Activated effector memory CD4-positive, alpha-beta T cell treated with anti-CD3 and anti-CD28 coated beads, Interleukin-2, amount 50 U/mL, for 16 hours (primary cell): Measurements from ENCODE around the gene COL23A1.

Experiments used
- DNase-seq: peaks from one replicate; pipeline ENCODE4 v3.0.0-alpha.2; 2020

COL23A1 gene

GRCh38 chr5:178387061-178387855 is 202.9 kb downstream of the COL23A1 start:
- peak; percentile 28 for DNase-seq

- peak; percentile 54 for DNase-seq
These were observed 203.8 kb downstream of the COL23A1 start for GRCh38 chr5:178386336-178386931.

GRCh38 chr5:178385496-178385890 is 204.7 kb downstream of the COL23A1 start:
- no peak for DNase-seq

DNA sequence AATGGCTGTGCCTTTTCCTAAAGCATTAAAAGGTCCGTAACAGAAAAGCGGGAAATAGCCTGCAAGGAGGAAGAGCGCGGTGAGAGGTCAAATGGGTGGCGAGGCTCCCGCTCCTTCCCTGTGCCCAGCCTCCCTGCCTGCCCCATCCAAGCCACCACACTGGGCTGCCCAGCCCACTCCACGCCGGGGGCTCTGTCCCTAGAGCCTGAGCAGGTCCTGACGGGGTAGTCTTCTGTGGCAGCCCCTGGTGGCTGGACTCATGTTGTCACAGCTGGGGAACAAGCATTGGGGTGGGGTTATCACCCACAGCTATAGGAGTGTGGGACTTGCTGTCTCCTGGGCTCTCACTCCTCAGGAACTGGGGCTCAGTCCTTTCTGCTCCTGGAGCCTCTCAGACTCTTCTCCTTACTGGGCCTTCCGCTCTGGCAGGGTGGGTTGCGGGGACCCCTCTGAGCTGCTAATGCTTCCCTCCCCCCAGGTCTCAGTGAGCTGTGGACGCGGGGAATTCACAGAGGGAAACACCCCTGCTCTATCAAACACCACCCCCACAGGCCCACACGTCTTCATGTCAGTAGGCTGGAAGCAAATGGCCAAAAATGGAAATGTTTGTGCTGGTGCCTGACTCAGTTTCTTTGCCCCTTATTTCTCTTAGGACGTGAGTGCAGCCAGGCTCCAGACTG is 205.2 kb downstream of the COL23A1 start:
- DNase-seq = no peak

GRCh38 chr5:178383919-178384815 is 206.0 kb downstream of the COL23A1 start:
- DNase-seq = no peak

GRCh38 chr5:178383301-178383918 is 206.8 kb downstream of the COL23A1 start:
- no peak for DNase-seq

GRCh38 chr5:178382754-178383164 is 207.4 kb downstream of the COL23A1 start:
- DNase-seq = no peak

DNA sequence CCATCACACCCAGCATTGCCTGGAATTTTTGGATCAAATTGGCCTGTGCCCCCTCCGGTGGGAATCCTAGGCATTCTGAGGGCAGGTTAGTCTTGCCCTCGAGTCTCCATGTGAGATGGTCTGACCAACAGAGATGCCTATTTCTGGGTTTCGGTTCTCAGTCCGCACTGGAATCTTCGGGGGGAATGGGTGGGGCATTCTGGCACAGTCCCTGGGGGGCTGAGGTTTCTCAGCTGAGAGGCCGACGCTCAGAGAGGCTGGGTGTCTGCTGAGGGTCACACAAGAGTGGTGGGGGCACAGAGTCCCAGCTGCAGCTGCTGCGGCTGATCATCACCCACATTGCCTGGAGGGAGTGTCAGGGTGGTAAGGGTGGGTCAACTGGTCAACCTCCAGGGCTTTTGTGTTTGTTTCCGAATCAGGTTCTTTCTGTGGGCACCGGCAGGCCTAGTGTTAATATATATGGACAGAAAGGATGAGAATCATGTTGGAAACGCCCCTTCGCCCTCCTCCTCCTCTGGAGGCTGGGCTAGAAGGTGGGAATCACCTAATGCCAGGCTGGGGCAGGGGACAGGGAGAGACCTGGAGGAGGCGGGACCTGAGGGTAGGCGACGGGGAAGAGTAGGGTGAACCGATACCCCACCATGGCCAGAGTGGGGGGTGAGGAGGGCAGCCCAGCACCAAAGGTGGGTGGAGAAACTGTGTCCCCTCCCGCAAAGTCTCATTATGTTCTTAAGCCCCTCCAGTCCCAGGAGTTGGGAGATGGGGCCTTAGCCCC is 208.1 kb downstream of the COL23A1 start:
- DNase-seq = no peak

- no peak for DNase-seq
These were observed 209.0 kb downstream of the COL23A1 start for GRCh38 chr5:178381206-178381605.

- DNase-seq = no peak
These were observed 209.6 kb downstream of the COL23A1 start for GRCh38 chr5:178380541-178381074.

DNA sequence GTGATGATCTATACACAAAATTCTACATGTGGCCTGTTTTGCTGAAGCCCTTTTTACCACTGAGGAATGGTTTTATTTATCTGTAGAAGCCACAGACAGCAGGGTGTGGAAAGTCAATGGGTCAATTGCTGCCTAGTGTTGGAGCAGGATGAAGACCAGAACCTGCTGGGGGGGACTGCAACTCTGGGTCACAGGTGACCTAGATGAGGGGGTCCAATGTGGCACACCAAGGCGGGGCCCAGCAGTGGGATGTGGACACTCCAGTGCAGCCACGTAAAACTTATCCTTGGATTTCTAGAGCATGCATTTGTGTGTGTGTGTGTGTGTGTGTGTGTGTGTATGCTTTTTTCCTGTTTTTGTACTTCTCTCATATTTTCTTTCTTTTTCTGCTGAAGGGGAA is 210.1 kb downstream of the COL23A1 start:
- DNase-seq = no peak

DNA sequence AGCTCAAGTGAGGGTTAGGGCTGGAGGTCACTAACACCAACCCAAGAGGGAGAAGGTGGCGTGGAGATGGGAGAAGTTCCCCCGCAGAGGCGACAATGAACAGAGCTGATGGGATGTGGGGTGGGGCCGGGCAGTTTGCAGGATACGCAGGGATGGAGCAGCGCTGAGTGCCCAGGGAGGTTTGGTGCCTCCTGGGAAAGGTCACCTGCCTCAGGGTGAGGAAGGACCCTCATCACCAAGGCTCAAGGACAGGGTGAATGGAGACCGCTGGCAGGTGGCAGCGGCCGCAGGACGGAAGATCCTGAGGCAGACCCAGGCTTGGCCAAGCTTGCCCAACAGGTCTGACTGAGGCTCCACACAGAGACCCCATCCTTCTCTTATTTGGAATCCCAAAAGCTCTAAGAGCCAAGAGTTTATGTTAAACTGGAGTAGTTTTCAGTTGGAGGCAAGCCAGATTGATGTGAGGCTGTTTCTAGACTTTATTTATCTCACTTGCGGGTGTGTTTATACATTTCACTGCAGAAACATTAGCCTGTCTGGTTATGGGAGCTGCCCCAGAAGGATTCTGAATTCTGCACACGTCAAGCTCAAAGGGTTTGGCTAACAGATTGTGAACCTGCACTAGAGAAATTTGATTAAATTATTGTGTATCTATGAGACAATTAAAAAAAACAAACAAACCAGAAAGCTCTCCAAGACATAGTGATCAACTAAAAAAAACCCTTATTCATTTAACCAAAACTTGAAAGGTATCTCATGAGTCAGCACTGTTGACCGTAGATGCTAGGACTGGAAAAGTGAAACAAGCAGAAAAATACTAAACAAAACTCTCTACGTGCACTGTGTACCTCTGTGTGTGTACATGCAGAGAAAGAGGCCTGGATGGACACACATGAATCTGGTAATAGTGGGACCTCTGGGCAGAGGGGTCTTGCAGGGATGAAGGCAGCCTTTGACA is 211.4 kb downstream of the COL23A1 start:
- DNase-seq = no peak

DNA sequence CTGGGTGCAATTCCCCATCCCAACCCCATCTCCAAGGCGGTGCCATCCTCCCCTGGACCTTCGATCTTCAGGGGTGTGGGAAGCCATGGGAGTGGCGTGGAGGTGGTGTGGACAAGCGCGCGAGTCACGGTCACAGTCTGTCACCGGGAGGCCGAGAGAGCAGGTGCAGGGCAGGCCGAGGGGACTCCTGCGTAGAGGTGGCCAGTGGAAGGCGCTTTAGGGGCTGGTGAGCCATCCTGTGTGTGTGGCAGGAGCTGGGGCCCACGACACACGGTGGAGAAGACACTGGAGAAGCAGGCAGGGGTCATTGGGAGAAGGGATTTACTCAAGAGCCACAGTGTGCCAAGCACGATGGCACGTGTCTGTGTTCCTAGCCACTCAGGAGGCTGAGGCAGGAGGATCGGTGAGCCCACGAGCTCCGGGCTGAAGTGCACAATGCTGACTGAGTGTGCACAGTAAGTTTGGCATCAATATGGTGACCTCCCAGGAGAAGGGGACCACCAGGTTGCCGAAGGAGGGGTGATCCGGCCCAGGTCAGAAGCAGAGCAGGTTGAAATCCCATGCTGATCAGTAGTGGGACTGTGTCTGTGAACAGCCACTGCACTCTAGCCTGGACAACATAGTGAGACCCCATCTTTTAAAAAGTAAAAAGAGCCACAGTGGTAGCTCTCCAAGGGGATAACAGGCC is 212.5 kb downstream of the COL23A1 start:
- no peak for DNase-seq

DNA sequence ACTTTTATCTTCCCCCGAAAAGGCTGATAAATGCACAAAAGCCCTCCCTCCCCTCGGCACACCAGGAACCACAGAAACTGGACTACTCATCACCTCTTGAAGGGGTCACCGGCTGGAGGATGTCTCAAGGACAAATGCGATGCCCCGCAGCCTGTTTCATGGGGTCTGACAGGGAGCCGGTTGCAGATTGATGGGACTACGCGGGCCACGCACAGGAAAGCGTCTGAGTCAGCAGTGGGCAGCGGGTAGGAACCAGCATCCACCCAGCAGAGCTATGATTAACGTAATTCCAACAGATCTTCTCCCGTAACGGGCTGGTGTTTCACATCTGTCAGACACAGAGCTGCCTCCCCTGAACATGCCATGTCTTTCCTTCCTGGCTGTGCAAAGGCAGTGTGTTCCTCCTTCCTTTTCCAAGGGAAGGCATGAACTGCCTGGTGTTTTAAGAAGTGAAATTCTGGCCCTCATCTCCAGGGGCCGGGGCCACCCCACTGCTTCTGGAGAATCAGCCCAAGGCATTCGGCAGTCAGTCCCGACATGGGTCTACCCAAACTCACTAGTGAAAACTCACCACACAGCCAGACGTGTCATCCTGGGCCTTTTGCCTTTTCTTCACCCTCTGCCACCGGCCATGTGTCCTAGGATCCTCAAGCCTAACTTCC is 213.1 kb downstream of the COL23A1 start:
- DNase-seq = no peak

DNA sequence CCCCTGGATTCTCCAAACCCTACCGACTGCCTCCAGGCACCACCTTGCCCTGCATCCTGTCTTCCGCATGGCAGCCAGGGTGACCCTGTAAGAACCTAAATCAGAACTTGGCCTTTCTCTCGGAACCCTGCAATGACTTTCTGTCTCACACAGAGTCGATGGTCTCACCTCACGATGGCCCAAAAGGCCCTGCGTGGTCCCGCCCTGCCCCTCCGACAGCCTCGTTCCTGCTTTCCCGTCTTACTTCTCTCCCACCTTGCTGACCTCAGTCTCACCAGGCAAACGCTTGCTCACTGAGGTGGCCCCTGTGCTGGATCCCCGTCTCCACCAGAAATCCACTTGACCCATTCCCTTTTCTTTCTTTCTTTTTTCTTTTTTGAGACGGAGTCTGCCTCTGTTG is 214.8 kb downstream of the COL23A1 start:
- no peak for DNase-seq

DNA sequence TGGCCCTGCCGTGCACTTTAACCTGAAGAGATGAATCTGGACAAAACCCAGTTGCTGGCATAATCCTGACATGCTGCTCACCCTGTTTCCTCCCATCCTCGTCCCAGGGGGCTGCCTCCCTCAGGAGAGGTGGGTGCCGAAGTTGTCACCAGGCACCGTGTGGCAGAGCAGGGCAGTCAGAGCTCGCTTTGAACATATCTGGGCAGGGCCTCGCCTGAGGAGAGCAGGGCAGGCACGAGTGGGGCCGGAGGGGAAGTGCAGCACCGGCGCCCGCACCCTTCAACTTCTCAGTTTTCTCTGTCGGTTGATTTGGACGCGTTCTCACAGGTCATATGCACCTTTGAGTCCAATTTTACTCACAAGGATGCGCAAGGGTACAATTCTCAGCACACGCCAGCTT is 216.5 kb downstream of the COL23A1 start:
- DNase-seq = no peak

- DNase-seq = no peak
These were observed 218.0 kb downstream of the COL23A1 start for GRCh38 chr5:178372142-178372571.

DNA sequence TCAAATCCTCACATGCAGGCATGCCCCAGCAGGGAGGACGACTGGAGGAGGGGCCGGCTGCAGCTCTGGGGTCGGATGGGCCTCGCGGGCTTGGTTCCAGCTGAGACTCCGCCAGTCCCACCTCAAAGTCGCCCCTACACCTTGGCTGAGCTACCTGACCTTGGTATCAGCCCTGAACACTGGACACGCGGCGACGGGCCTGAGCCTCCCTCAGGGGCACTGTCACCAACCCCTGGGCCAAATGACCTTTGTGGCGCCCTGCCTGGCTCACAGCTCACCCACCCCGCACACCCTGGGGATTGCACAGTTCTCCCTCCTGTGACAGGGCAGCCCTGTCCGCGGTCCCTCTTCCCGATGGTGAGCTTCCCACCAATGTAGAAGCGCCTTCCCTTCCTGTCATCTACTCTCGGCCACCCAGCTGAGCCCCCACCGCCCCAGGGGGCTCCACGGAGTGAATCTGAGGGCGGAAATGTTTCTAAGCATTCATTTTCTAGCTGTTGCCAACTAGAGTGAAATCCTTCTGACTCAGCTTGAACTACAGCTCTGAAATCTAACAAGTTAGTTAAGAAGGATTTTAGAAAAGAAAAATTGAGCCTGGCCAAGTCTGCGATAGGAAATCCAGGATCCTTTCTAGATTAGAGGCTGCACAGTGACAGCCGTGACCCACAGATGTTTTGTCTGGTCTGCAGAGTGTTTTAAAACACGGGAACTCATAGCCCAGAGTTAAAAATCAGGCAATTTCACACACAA is 218.7 kb downstream of the COL23A1 start:
- no peak for DNase-seq
